Activated naive CD8-positive, alpha-beta T cell treated with anti-CD3 and anti-CD28 coated beads, Interleukin-2, amount 50 U/mL, for 16 hours (primary cell): ENCODE data around the gene OXLD1.
A peak's percentile ranks its signal among the peaks of the same experiment; 100 is the strongest.

Source experiments
- DNase-seq: peaks from one replicate; pipeline ENCODE4 v3.0.0-alpha.2; 2020; ENCODE audit warnings: low read depth, low spot score

OXLD1 gene

DNA sequence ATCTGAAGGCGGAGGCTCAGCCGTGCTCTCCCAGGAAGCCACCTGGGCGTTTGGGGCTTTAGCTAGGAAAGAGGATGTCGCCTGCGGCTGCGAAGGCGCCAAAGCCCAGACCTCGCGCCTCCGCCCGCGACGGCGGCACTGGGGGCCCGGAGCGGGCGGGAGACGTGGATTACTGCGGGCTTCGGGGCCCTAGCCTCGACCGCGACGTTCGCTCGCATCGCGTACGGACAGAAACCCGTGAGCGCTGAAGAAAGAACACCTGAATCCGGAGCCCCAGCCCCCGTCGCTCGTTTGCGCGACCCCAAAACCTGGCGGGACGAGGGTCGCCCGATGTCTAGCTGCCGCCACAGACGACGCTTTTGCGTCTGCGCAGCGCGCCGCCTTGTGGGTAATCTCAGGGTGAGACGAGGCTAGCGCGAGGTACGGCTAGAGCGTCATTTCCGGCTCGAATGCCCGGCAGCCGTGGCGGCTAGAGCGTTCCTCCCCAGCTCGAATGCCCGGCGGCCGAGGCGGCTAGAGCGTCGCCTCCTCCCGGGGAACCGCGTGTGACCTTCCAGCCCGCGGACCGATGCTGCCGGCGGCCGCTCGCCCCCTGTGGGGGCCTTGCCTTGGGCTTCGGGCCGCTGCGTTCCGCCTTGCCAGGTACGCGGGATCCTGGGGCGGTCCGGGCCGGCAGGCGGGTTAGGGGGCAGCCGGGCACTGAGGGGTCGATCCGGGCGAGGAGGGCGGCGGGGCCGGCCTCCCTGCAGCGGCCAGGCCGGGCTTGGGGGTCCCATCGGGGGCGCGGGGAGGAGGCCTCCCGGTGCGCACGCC lies 36.7 kb upstream of the OXLD1 start, which contains the start of gene MRPL12:
TSS of gene MRPL12 (plus strand) at position 434 of the 813 bp plus-strand sequence. CDS start at position 569, 135 bp downstream.
- DNase-seq = peak; percentile 76

DNA sequence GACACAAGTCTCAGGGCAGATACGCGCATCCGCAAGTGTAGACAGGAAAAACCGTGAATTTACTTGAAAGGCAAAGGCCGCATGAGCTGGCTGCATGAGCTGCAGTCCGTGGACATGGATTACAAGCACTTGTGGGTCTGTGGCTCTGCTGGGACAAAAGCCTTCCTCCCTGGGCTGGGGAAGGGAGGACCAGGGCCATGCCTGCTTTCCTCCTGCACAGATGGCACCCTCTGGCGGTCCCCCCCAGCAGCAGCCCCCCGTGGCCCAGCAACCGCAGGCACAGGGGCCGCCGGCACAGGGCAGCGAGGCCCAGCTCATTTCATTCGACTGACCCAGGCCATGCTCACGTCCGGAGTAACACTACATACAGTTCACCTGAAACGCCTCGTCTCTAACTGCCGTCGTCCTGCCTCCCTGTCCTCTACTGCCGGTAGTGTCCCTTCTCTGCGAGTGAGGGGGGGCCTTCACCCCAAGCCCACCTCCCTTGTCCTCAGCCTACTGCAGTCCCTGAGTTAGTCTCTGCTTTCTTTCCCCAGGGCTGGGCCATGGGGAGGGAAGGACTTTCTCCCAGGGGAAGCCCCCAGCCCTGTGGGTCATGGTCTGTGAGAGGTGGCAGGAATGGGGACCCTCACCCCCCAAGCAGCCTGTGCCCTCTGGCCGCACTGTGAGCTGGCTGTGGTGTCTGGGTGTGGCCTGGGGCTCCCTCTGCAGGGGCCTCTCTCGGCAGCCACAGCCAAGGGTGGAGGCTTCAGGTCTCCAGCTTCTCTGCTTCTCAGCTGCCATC lies 35.1 kb upstream of the OXLD1 start:
- no peak for DNase-seq

DNA sequence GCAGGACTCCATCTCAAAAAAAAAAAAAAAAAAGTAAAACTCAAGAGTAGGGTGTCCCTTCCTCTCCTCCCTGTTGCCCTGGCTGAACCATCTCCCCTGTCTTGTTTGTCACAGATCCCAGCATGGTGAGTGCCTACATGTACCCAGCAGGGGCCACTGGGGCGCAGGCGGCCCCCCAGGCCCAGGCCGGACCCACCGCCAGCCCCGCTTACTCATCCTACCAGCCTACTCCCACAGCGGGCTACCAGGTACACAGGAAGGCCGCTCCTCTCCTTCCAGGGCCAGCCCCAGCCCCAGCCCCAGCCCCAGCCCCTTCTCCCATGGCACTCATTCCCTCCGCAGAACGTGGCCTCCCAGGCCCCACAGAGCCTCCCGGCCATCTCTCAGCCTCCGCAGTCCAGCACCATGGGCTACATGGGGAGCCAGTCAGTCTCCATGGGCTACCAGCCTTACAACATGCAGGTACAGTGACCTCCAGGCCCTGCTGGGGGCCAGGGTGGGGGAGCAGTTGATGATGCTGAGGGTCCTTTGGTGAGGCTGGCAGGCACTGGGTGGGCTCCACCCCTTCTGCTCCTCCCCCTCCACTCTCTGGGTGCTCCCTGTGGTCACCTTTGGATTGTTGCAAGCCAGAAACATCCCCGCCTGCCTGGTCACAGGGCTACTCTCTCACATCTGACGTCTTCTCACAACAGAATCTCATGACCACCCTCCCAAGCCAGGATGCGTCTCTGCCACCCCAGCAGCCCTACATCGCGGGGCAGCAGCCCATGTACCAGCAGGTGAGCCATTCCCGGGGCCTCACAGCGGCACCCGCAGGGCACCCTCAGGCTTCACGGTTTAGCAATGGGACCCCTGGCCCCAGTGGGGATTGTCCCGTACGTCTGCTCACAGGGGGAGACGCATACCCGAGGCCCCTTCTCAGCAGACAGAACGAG lies 34.2 kb upstream of the OXLD1 start:
- no peak for DNase-seq

DNA sequence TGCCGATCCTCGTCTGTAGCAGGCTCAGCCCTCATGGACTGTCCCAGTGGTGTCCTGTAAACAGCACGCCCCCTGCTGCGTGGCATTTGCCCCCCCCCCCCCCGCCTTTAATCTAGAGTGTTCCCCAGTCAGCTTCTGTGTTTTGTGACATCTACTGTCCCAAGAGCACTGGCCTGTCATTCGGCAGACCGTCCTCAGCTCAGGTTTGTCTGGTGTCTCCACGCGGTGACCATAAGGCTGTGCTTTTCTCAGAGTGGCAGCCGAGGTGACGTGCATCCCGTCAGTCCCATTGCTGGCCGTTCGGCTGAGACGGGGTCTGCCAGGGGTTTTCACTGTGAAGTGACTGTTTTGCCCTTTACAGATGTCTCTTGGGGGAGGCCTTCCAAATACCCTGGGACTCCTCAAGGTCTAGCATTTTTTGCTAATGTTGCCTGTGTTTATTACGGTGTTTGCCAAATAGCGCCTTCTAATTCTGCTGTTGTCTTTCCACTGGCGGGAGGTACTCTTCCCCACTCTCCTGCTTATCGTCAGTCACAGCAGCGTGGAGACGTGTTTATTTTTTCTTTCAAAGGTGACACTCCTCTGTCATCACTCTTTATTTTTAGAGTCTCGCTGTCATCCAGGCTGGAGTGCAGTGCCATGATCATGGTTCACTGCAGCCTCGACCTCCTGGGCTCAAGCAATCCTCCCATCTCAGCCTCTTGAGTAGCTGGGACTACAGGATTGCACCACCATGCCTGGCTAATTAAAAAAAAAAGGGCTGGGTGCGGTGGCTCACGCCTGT lies 31.0 kb upstream of the OXLD1 start:
- DNase-seq = no peak

DNA sequence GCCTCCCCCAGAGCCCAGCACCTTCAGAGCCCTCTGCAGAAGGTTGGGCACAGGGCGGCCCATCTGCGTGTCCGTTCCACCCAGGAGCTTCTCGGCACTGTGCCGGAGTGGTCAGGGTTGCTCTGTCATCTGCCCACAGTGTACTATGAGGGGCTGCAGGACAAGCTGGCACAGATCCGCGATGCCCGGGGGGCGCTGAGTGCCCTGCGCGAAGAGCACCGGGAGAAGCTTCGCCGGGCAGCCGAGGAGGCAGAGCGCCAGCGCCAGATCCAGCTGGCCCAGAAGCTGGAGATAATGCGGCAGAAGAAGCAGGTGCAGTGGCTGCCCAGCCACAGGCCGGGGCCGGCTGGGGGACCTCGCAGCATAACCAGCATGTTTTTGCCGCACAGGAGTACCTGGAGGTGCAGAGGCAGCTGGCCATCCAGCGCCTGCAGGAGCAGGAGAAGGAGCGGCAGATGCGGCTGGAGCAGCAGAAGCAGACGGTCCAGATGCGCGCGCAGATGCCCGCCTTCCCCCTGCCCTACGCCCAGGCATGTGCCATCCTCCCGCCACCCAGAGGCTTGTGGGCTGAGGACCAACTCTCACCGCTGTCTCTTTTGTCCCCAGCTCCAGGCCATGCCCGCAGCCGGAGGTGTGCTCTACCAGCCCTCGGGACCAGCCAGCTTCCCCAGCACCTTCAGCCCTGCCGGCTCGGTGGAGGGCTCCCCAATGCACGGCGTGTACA lies 30.0 kb upstream of the OXLD1 start:
- DNase-seq = no peak

DNA sequence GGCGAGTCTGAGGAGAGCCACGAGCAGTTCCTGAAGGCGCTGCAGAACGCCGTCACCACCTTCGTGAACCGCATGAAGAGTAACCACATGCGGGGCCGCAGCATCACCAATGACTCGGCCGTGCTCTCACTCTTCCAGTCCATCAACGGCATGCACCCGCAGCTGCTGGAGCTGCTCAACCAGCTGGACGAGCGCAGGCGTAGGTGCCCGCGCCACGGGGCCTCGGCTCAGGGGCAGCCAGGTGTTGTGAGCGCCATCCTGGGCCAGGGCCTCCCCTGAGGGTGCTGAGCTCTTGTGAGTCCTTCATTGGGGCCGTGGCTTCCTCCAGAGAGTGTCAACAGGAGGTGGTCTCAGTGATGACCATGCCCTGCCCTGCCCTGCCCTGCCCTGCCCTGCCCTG lies 29.4 kb upstream of the OXLD1 start:
- no peak for DNase-seq

DNA sequence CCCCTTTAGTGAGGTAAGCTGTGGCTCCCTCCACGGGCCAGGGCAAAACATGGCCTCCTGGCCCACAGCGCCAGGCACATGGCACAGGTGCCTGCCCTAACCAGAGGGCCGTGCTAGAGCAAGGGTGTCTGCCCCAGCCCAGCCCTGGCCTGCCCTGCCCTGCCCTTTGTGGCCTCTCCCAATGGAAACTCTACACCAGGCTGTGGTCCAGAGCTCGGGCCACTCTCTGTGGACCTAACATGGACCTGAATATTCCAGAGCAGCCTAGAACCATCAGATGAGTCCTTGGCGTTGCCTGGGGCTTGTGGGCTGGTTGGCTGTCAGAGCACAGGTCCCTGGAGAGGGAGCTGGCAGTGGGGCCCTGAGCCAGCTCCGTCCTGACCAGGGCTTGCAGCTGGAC lies 28.8 kb upstream of the OXLD1 start:
- no peak for DNase-seq

DNA sequence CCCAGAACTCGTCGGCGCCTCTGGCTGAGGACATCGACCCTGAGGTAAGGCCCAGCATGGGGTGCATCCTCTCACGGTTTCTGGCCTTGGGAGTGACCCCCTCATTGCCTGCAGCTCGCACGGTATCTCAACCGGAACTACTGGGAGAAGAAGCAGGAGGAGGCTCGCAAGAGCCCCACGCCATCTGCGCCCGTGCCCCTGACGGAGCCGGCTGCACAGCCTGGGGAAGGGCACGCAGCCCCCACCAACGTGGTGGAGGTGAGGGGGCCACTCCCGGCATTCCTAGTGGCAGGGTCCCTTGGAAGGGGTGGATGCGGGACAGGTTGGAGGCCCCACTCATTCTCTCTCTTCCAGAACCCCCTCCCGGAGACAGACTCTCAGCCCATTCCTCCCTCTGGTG lies 28.4 kb upstream of the OXLD1 start:
- DNase-seq = no peak

DNA sequence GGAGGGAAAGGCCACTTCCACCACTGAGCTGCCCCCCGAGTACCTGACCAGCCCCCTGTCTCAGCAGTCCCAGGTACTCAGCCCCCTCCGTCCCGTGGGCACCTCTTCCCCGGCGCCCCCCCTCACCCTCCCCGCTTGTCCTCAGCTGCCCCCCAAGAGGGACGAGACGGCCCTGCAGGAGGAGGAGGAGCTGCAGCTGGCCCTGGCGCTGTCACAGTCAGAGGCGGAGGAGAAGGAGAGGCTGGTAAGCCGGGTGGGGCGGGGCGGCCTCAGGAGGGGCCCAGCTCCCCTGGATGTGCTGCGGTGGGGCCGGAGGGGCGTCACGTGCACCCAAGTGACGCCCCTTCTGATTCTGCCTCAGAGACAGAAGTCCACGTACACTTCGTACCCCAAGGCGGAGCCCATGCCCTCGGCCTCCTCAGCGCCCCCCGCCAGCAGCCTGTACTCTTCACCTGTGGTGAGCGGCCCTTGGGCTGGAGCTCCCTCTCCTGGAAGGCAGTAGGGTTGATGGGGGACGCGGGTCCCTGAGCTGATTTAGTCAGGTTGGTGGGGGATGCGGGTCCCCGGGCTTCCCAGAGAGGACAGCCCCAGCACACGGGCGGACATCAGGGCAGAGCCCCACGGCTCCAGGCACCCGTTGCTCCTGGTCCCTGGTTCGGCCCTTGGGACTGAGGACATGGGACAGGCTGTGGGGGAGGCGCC lies 27.3 kb upstream of the OXLD1 start:
- DNase-seq = no peak

DNA sequence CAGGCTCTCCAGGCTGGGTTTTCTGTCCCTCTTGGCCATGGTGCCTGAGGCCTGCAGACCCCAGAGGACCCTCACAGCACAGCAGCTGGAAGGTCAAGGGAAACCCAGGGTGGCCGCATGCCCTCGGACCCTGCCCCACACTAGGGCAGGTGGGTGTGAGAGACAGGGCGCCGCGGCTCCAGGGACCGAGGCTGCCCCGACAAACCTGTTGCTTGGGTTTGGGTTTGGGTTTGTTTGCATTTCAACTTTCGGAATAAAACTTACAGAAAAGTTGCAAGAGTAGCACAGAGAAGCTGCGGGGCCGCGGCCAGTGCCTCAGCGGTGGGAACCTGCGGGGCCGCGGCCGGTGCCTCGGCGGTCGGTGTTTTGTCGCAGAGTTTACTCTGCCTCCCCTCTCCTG lies 25.2 kb upstream of the OXLD1 start:
- no peak for DNase-seq

DNA sequence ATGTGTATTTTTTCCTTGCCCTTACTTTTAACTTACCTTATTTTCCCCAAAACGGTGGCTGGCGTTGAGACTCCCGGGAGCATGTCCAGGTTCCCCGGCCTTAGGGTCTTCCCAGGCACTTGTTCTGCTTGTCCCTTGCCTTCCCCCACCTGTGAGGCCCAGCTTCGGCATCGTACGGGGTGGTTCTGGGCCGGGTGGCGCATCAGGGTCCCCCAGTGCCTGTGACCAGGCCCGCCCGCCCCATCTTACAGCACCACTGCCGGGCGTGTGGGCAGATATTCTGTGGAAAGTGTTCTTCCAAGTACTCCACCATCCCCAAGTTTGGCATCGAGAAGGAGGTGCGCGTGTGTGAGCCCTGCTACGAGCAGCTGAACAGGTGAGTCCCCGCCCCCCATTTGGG lies 24.8 kb upstream of the OXLD1 start:
- no peak for DNase-seq

DNA sequence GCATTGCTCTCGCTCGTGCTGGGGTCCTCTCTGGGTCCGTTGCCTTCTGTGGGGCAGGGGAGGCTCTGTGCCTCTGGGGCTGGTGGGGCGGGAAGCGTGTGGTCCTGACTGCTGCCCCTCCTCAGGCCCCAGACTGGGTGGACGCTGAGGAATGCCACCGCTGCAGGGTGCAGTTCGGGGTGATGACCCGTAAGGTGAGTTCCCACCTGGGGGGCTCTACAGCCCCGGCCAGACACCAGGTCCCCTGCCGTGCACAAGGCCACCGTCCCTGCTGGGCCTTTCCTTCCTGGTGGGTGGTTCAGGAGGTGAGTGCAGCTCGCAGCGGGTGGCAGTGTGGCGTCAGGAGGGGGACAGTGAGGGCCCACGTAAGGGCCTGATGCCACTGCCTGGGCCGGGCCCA lies 24.1 kb upstream of the OXLD1 start:
- no peak for DNase-seq

DNA sequence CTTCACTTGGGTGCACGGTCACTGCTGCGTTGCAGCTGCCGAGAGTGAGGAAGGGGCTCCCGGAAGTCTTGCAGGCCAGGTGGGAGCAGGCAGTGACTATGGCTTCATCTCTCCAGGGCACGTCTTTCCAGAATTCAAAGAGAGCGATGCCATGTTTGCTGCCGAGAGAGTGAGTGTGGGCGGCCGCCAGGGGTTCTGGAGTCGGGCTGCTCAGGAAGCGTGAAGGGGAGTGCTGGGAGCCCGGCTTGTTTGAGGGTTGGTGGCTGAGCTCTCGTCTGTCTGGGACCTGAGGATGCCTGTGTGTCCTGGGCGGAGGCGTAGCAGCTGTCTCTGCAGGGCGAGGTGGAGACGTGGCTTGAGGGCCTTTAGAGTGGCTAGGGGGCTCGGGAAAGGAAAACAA lies 23.7 kb upstream of the OXLD1 start:
- no peak for DNase-seq

DNA sequence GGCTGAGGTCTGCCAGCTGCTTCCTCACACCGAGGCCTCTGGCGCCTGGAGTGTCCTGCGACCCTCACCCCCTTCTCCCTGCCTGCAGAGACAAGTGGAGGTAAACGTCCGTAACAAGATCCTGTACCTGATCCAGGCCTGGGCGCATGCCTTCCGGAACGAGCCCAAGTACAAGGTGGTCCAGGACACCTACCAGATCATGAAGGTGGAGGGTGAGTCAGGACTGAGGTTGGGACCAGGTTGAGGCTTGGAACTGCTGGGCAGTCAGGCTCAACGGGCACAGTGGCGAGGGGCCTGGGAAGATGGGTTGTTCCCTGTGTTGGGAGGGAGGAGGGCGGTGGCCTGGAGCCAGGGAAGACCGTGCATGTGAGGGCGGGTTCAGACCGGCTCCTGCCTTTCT lies 22.2 kb upstream of the OXLD1 start:
- DNase-seq = no peak

DNA sequence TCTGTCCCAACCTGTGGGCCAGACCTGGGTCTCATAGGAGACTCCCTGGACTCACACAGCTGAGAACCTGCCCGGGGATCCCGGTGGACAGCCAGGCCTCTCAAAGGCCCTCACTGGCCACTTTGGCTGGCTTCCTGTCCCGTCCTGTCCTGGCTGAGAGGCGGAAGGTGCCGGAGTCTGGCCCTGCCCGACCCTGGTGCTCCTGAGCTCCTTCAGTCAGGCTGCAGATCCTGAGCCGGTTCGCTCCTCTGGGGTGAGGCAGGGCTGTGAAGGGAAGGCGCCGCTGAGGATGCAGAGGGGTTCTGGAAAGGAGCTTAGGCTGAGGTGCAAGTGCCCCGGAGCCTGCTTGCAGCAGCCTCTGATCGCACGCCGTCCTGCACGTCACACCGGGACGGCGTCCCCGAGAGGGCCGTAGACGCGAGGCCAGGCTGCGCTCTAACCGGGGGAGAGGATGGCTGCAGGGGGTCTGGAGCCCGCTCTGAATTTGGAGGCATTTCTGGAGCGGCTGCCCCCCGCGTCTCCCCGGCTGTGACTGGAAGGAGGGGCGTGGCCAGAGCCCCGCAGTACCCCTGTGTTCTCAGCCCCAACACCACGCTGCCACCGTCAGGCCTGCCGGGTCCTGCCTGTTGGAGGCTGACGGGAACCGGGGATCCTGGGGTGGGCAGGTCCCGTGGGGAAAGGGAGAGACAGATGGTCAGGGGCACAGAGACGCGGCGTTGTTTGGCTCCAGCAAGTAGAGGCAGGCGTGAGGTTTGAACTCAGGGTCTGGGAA lies 21.6 kb upstream of the OXLD1 start:
- no peak for DNase-seq

DNA sequence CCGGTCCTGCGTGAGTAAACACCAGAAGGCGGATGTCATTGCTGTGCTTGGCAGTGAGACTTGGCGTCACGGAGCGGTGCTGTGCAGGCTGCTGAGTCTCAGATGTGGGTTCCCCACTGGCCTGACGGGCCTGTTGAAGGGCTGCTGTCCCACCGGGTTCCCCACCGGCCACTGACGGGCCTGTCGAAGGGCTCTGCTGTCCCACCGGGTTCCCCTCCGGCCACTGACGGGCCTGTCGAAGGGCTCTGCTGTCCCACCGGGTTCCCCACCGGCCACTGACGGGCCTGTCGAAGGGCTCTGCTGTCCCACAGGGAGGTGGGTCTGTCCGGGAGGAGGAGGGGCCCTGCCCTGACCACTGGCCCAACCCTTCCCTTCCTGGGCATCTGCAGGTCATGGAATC lies 20.2 kb upstream of the OXLD1 start:
- no peak for DNase-seq

DNA sequence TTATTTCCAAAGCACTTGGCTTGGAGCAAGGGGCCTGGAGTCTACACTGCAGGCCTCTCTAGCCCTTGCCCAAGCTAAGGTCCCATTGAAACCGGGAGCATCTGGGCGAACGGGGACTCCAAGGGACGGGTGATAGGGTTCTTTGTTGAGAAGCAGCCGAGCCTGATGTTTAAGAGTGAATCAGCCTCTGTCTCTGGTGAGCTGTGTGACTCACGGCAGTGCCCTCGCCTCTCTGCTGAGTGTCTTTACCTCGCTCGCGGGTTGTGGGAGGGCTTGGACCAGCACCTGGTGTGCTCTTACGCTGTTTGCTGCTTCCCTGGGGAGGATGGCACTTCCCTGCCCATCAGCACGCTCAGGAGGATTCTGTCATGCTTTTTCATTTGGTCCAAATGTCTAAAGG lies 18.7 kb upstream of the OXLD1 start:
- DNase-seq = no peak

DNA sequence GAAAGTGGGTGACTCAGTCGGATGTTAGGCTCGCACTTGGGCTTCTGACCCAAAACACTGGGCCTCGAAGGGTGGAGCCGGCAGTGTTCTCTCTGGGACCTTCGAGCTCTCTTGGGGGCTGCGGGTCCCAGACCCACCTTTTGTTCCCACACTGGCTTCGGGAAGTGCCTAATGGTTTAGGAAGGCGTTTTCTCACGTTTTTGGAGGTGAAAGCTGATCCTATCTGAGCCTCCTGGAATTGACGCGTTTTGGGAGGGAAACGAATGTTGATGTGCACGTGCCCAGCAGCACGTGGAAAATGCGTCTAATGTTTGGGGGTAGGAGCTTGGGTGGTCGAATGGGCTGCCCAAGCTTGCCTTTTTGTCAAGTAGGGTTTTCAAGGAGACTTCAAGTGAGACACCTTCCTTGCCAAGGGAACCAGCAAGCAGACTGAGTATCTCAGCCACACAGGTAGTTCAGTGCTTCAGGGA lies 18.1 kb upstream of the OXLD1 start:
- DNase-seq = no peak
